Measurements from ENCODE around the gene ARHGAP30.
"Not testable (repeated sequence)": the region's sequence is repeated elsewhere in the genome, so short reads cannot be mapped to it uniquely, and the experiment has no call there.

Gene ARHGAP30

DNA sequence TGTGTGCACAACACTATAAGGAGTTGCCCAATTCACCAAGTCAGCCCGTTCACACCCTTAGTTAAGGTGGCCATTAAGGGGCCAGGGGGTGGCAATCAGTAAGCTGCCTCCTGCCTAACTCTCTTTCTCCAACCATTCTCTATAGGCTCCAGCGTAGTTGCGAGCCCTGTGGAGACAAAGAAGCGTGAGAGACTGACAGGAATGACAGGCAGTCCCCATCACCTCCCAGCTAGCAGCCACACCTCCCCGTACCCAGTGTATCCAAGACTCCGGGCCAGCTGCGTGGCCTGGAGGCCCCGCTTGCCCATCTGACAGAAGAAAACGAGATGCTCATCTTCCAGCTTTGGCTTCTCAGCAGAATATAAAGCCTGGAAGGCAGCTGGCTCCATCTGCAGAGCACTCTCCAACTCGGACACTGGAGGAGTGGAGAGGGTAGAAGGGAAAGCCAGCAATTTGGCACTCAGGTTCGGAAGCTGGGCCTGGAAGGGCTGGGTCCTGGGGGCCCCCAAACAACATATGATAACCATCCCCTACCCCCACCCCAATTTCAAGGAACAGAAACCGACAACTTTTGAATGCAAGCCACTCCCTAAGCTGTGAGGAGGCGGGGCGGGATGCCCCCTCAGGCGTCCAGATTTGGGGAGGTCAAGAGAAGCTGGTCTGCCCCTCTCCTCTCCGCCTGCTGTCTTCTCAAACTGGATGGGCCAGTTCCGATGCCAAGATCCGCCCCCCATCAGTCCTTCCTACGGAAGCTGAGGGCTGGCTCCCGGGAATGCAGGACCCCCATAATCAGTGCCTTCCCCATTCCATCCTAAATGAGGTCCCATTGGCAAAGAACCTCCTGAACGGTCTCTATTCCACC, 31.8 kb downstream of the ARHGAP30 start:
- no peak for DNase-seq

DNA sequence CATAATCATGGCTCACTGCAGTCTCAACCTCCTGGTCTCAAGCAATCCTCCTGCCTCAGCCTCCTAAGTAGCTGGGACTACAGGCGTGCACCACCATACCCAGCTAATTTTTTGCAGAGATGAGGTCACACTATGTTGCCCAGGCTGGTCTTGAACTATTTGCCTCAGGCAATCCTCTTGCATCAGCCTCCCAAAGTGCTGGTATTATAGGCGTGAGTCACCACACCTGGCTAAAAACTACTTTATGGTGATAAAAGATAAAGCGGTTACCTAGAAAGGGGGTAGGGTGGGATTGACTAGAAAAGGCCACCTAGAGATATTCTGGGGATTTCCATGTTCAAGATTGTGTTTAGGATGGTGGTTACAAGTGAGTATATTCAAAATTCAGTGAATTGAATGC, 35.9 kb downstream of the ARHGAP30 start:
- no peak for DNase-seq

DNA sequence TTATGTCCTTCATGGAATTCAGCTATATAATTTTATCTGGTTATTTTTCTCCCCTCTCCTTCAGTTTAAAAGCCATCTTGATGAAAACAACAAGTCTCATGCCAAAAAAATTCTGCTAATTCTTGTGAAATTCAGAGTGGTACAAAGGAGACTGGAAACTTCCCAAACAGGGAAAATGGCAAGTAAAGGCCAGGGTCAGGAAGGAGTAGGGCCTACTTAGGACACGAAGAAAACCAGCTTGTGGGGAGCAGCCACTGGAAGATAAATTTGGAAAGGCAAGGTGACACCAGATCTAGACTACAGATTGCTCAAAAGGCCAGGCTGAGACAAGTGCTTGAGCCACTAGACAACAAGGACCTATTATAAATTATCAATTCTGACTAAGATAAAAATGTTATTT, 37.3 kb downstream of the ARHGAP30 start:
- no peak for DNase-seq

DNA sequence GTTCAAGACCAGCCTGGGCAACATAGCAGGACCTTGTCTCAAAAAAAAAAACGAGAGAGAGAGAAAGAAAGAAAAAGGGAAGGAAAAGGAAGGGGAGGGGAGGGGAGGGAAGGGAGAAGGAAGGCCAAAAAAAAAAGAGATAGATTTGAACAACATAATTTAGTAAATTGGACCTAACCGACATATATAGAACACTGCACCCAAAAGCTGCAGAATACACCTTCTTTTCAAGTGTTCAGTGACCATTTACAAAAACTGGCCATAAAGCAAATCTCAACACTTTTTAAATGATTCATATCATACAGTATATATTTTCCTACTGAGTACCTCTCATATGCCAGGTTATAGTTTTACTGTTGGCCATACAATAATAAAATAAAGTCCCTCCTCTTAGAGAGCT, 37.8 kb downstream of the ARHGAP30 start:
- no peak for DNase-seq

DNA sequence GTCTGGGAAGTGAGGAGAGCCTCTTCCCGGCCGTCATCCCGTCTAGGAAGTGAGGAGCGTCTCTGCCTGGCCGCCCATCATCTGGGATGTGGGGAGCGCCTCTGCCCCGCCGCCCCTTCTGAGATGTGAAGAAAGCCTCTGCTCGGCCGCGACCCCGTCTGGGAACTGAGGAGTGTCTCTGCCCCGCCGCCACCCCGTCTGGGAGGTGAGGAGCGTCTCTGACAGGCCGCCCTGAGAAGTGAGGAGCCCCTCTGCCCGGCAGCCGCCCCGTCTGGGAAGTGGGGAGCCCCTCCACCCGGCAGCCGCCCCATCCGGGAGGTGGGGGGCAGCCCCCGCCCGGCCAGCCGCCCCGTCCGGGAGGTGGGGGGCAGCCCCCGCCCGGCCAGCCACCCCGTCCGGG, 40.2 kb downstream of the ARHGAP30 start:
- DNase-seq: not testable (repeated sequence)

DNA sequence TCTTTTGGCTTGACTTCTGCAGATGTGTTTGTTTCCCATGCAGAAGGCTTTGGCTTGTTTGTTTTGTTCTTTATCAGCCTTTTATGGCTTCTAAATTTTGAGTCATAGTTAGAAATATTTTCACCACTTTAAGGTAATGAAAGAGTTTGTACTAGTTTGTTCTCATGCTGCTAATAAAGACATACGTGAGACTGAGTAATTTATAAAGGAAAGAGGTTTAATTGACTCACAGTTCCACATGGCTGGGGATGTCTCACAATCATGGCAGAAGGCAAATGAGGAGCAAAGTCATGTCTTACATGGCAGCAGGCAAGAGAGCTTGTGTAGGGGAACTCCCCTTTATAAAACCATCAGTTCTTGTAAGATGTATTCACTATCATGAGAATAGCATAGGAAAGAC, 42.7 kb downstream of the ARHGAP30 start:
- not testable (repeated sequence) for DNase-seq

DNA sequence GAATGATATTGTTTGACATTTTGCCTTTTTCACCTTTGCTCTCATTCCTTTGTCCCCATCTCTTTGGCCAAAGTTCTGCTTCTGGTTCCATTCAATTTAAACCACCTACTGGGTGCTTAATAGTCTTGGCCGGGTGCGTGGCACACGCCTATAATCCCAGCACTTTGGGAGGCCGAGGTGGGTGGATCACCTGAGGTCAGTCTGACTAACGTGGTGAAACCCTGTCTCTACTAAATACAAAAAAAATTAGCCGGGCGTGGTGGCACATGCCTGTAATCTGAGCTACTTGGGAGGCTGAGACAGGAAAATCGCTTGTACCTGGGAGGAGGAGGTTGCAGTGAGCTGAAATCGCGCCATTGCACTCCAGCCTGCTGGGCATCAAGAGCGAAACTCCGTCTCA, 47.3 kb downstream of the ARHGAP30 start:
- not testable (repeated sequence) for DNase-seq

DNA sequence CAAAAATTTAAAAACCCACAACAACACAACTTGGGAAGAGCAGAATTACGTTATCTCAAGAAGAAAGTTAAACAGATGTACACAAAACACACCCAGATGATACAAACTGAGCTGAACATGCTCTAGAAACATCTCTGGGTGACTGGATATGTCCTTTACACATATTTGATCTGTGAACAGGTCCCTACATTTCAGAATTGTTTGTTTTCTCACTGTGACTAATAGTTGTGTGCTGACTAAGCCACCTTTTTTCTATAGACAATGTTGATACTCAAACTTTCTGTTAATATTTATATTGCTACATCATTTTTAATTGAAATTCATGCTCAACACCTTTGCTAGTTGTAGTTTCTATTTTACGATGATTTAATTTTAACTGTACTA, 47.7 kb downstream of the ARHGAP30 start:
- no peak for DNase-seq

DNA sequence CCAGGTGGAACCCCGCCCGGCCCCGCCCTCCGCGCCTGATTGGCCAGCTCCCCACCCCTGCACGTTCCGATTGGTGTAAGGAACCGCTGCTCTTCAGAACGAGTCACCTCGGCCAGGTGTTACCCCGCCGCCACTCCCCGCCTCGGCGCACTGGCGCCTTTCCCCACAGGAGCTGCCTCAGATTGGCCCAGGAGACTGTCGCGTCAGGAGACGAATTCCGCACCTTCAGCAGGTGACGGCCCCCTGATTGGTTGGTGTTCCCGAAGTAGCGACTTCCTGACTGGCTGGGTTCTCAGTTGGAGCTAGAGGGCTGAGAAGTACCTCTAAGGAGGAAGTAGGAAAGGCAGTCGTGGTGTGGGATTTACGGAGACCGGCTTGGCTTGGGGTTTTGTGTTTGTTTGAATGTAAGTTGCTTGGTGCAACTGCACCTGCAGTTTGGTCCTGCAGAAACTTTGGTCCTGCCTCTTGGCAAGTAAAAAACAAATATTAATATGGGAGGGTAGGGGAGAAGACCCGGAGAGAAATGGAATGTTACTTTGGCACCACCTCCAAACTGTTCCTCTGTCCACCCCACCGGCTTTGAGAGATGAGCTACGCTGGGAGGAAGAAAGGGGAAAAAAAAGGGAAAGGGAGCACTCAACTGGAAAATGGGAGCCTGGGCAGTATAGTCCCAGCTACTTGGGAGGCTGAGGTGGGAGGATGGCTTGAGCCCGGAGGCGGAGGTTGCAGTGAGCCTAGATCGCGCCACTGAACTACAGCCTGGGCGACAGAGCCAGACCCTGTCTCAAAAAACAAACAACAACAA, 48.3 kb downstream of the ARHGAP30 start:
- peak in 1 of 2 experiments; percentile 76 for DNase-seq

DNA sequence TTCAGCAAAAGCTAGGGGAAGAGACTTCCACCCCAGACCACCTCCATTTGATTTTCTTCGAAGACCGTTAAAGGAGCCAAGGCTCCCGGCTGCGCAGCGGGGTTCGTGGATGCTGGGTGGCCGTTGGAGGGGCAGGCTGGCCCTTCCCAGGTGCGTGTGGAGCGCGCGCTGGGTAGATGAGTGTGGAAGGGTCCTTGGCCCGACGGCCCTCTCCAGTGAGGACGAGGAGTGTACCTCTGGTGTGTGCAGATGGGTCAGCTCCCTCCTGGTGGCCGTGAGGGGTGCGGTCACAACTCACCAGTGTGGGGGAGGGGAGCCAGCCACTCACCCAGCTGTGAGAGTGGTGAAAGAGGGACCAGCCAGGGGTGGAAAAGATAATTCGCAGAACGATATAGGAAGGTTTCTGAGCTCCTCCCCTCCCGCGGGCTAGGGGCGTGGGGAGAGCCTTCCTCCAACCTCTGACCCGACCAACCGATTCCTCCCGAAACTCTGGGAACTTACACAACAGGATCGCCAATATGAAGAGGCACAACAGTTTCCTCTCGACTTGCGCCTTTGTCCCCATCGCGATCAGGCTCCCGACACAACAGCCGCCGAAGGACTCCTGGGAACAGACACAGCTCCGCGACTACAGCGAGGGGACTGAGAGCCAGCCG, 49.1 kb downstream of the ARHGAP30 start, which contains the start of gene F11R:
Gene F11R, minus strand, starts transcription at position 644 of the 656 bp plus-strand sequence. Its CDS starts 79 bp downstream, at position 565.
- peak in 1 of 2 experiments; percentile 53 for DNase-seq

DNA sequence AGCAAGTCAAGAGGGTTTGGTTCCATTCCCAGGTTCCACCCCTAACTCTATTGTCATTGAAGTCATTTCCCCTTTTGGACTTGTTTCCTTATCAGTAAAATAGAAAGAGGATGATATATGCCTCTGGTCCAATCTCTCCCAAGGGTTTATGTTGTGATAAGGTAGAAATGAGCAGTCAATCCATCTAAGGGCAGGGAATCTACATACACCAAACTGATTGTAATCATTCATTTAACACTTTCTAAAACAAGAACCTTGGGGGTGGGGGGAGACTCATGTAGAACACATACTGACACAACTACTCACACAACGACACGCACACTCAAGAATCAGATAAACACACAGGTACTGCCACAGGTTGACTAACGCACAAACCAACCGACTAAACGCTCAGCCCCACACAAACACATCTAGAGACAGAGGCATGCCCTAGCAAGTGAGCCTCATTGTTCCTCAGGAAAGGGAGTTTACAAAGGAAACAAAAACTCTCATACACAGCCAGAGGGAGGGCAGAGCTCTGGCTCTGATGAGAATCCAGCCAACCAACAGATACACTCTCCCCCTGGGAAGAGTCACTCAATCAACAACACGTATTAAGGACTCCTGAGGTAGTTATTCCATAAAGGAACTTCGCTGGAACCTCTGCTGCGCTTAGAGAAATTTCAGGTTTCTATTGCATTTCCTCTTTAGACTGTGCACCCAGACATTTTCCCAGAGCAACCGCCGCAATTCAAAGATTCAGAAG, 49.8 kb downstream of the ARHGAP30 start:
- DNase-seq: no peak

DNA sequence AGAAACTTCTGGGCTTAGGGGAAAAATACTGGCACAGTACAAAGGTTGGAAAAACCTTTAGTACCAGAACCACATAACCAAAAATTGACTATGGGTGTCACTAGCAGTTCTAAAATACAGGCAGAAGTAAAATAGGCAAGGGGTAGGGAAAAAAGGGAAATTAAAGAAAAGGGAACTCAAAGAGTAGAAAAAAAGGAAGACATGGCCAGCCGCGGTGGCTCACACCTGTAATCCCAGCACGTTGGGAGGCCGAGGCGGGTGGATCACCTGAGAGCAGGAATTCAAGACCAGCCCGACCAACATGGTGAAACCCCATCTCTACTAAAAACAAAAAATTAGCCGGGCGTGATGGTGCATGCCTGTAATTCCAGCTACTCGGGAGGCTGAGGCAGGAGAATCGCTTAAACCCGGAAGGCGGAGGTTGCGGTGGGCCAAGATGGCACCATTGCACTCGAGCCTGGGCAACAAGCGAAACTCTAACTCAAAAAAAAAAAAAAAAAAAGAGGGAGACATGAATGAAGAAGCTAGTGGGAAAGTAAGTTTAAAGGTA, 50.5 kb downstream of the ARHGAP30 start:
- DNase-seq: not testable (repeated sequence)

DNA sequence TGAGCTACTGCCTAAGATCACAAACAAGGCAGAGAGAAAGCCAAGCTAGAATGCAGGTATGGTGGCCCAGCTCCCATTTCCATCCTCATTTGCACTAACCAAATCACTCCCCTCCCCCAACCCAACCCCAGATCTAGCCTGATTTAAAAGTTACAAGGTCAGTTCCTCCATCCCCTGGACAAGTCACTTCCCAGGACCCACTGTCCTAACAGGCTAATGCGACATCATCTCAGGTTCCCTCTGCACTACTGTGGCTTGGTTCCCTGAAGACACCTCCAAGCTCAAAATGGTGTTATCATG, 51.1 kb downstream of the ARHGAP30 start:
- no peak for DNase-seq

DNA sequence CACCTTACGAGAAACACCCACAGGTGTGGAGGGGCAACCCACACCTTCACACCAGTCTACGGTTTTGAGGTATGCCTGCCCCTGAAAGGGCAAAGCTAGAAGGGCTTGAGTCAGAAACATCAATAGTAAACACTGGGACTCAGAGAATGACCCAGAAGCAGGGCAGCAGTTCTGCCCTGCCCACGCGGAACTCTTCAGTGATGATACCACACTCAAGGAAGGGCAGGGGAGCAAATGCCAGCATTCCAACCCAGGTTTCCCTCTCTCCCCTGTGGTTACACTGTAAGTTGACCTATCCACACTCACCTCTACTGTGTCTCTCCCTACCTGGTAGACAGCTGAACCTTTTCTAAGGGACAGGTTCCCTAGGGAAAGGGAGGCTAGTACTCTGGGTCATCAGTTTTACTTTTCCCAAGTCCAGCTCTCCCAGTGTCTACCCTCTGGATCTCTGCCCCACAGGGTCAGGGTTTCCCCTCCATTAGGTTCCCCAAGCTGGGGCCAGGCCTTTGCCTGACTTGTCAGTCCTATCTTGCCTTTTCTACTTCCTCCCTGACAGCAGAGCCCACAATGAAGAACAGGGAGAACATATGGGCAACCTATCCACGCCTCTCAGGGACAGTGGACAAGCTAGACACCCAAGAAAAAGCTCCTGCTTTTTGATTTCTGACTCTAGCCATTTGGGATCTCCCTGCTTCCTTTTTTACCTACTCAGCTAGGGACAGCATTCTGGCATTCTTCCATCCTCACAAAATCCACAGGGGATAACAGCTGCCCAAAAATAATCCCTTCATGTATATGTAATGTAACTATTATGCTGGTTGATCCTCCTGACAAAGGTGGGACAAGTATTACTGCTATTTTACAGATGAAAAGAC, 51.7 kb downstream of the ARHGAP30 start:
- DNase-seq: no peak

DNA sequence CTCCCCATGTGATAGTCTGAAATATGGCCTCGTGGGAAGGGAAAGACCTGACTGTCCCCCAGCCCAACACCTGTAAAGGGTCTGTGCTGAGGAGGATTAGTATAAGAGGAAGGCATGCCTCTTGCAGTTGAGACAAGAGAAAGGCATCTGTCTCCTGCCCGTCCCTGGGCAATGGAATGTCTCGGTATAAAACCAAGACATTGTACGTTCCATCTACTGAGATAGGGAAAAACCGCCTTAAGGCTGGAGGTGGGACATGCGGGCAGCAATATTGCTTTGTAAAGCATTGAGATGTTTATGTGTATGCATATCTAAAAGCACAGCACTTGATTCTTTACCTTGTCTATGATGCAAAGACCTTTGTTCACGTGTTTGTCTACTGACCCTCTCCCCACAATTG, 52.5 kb downstream of the ARHGAP30 start:
- not testable (repeated sequence) for DNase-seq

DNA sequence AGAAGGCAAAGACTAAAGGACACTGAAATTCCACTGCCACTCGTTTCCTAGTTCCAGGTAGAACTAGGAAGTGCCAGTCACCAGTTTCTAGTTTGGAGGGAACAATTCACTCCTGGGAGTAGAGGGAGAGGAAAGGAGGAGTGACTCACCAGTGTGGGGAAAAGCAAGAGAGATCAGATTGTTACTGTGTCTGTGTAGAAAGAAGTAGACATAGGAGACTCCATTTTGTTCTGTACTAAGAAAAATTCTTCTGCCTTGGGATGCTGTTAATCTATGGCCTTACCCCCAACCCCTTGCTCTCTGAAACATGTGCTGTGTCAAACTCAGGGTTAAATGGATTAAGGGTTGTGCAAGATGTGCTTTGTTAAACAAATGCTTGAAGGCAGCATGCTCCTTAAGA, 53.0 kb downstream of the ARHGAP30 start:
- DNase-seq: not testable (repeated sequence)

DNA sequence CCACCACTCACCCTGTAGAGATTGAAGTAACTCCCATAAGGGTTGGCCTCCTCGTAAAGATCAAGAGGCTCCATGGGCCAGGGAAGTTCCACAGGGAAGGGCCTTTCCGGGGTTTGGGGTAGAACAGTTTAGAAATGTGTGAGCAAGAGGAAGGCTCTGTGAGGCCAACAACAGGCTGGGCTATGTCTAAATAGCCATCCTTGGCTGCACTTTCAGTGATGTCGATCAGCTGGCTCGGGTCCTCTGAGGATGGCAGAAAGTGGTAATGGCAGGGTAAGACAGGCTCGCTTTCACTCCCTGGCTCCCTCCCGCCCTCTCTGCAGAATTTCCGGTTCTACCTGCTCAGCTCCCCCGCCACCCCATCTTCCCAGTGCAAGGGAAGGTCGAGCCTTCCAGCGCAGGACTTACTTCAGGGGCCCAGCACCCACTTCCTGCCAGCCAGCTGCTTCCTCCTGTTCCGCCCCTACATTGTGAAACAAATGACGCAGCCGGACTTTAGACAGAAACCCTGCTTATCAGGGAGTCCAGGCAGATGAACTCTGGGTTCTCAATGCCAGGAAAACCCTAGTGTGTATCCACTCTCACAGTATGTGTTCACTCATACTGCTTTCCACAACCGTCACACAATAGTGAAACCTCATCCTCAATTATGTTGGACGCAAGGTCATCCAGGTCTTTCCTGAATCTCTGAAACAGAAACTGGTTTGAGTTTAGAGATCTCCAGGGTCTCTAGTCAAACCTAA, 56.0 kb downstream of the ARHGAP30 start:
- peak; percentile 76 to 78 for DNase-seq

DNA sequence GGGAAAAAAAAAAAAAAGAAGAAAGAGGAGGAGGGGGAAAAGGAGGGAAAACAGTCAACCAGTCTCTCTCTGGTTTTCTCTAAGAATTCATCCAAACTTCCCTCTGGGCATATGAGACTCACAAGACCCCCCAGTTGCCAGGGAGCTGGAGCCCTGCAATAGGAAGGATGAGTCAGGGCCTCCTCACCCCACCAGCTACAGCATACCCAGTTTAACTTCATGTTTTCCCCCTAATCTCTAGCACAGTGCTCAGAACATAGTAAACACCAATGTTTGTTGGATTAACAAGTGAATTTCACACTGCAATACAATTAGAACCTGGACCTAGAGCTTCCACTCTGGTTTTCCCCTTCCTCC, 56.6 kb downstream of the ARHGAP30 start:
- no peak for DNase-seq

DNA sequence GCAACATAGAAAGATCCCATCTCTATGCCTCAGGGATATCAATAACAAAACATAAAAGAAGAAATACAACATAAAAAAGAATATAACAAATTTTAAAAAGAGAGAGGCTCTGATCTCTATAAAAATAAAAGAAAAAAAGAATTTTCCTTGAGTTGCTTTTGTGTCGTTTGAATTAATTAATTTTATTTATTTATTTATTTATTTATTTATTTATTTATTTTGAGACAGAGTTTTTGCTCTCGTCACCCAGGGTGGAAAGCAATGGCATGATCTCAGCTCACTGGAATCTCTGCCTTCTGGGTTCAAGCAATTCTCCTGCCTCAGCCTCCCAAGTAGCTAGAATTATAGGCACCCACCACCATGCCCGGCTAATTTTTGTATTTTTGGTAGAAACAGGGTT, 57.3 kb downstream of the ARHGAP30 start:
- no peak for DNase-seq

DNA sequence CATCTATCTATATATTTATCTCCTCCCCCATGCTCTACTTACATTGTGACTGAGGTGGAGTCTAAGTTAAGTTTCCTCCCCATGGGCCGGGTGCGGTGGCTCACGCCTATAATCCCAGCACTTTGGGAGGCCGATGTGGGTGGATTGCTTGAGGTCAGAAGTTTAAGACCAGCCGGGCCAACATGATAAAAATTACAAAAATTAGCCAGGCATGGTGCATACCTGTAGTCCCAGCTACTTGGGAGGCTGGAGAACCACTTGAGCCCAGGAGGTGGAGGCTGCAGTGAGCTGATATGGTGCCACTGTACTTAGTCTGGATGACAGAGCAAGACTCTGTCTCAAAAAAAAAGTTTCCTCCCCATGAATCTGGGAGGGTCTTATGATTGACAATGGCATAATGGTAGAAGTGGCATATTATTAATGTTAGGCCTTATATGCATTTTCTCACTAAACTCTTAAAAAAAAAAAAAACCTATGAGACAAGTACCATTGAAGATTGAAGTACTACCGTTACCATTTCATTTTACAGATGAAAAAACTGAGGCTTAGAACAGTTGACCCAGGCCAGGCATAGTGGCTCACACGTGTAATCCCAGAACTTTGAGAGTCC, 60.0 kb downstream of the ARHGAP30 start:
- DNase-seq: no peak
